Mesendoderm (in vitro differentiated cells): Measurements from ENCODE around the gene SBNO1.

Experiments
- DNase-seq: peaks from one replicate; pipeline ENCODE4 v3.0.0; 2013
- H2AK5ac ChIP-seq: 2 replicates; pipeline ENCODE4 v1.6.1; 2013; ENCODE audit warnings: low read length, inconsistent platforms
- H2BK120ac ChIP-seq: 2 replicates; pipeline ENCODE4 v1.6.1; 2013; ENCODE audit warnings: low read depth, mild to moderate bottlenecking, low read length, moderate library complexity, mixed read lengths
- H2BK15ac ChIP-seq: replicated peaks from 2 replicates; pipeline ENCODE4 v1.6.1; 2013; ENCODE audit warnings: low read depth, mild to moderate bottlenecking, moderate library complexity
- H2BK5ac ChIP-seq: 2 replicates; pipeline ENCODE4 v1.6.1; 2013; ENCODE audit warnings: low read length, inconsistent platforms
- H3K18ac ChIP-seq: 2 replicates; pipeline ENCODE4 v1.6.1; 2013; ENCODE audit warnings: mild to moderate bottlenecking, low read length, mixed read lengths
- H3K23ac ChIP-seq: one replicate; pipeline ENCODE4 v1.6.1; 2013; ENCODE audit warnings: low read length
- H3K27ac ChIP-seq: 2 replicates; pipeline ENCODE4 v1.5.1; 2013; ENCODE audit warnings: low read depth, mild to moderate bottlenecking, inconsistent platforms, low read length, moderate library complexity
- H3K27me3 ChIP-seq: 2 replicates; pipeline ENCODE4 v1.6.1; 2013; ENCODE audit warnings: low read length, control low read depth, mild to moderate bottlenecking, inconsistent platforms; ENCODE audit not compliant: insufficient read depth, poor library complexity
- H3K36me3 ChIP-seq: 2 replicates; pipeline ENCODE4 v1.6.1; 2013; ENCODE audit warnings: low read length, inconsistent platforms; ENCODE audit not compliant: control insufficient read depth, insufficient read depth
- H3K4ac ChIP-seq: one replicate; pipeline ENCODE4 v1.6.1; 2013; ENCODE audit warnings: low read depth, mild to moderate bottlenecking, low read length, moderate library complexity
- H3K4me1 ChIP-seq: 2 replicates; pipeline ENCODE4 v1.6.1; 2013; ENCODE audit warnings: low read depth, low read length, inconsistent platforms; ENCODE audit not compliant: control insufficient read depth
- H3K4me2 ChIP-seq: 2 replicates; pipeline ENCODE4 v1.6.1; 2013; ENCODE audit warnings: low read length
- H3K4me3 ChIP-seq: 2 replicates; pipeline ENCODE4 v1.5.1; 2013; ENCODE audit warnings: mild to moderate bottlenecking, low read length
- H3K56ac ChIP-seq: one replicate; pipeline ENCODE4 v1.6.1; 2013; ENCODE audit warnings: low read length
- H3K79me1 ChIP-seq: 2 replicates; pipeline ENCODE4 v1.6.1; 2013; ENCODE audit warnings: low read length, inconsistent platforms
- H3K79me2 ChIP-seq: 2 replicates; pipeline ENCODE4 v1.6.1; 2013; ENCODE audit warnings: mild to moderate bottlenecking, low read length; ENCODE audit not compliant: control insufficient read depth, insufficient read depth
- H3K9ac ChIP-seq: 2 replicates; pipeline ENCODE4 v1.6.1; 2013; ENCODE audit warnings: low read length, inconsistent platforms
- H4K5ac ChIP-seq: one replicate; pipeline ENCODE4 v1.6.1; 2013; ENCODE audit warnings: low read length
- H4K8ac ChIP-seq: one replicate; pipeline ENCODE4 v1.6.1; 2013; ENCODE audit warnings: low read depth, mild to moderate bottlenecking, control low read depth, low read length, moderate library complexity
- WGBS: extraction: QIAGEN DNeasy Blood & Tissue Kit; methylation state at CpG from one replicate; pipeline ENCODE4 v1.1.7; 2013; ENCODE audit warnings: low lambda C conversion rate, missing lambda C conversion rate; ENCODE audit not compliant: insufficient coverage; ENCODE audit errors: extremely low coverage; 5-methylcytosine and 5-hydroxymethylcytosine counted together

SBNO1 gene

GRCh38 chr12:123273166-123273565 is 91.5 kb downstream of the SBNO1 start:
- no peak for DNase-seq

GRCh38 chr12:123271001-123271668 is 93.5 kb downstream of the SBNO1 start:
- Histone ChIP-seq H3K4me3 (peak overlapping the region; percentile 35), H4K8ac (peak overlapping the region; percentile 42), H3K18ac (peak overlapping the region; percentile 98), H3K36me3 (peaks cover 6% of the 10 kb centered on the region), H2BK5ac (no peak overlapping the region), H3K79me2 (peaks cover 51% of the 10 kb centered on the region), H3K27me3 (no peaks in the 10 kb centered on the region), H3K79me1 (peaks cover 8% of the 10 kb centered on the region), H3K4ac (peak overlapping the region; percentile 99), H3K4me1 (no peaks in the 10 kb centered on the region), H3K9ac (peak overlapping the region; percentile 82), H3K4me2 (peak overlapping the region; percentile 35), H2BK120ac (peak overlapping the region; percentile 56), H3K23ac (peak overlapping the region; percentile 29), H3K56ac (peak overlapping the region; percentile 87), H2BK15ac (no peak overlapping the region), H3K27ac (peak overlapping the region; percentile 81), H4K5ac (no peak overlapping the region), H2AK5ac (no peak overlapping the region)
- WGBS: no CpG with 5 or more reads among the region's 108 CpGs
- peak; percentile 58 for DNase-seq

More at GRCh38 chr12:123273166-123273565, 91.5 kb downstream of the SBNO1 start:
- Histone ChIP-seq H3K27me3 (no peaks in the 10 kb centered on the region), H3K36me3 (no peaks in the 10 kb centered on the region), H3K27ac (no peak overlapping the region), H3K4me2 (no peak overlapping the region), H2AK5ac (no peak overlapping the region), H3K4me1 (no peaks in the 10 kb centered on the region), H2BK15ac (no peak overlapping the region), H3K4ac (no peak overlapping the region), H3K79me1 (peaks cover 3% of the 10 kb centered on the region), H3K23ac (no peak overlapping the region), H3K4me3 (no peak overlapping the region), H3K79me2 (peaks cover 31% of the 10 kb centered on the region), H2BK120ac (no peak overlapping the region), H3K56ac (no peak overlapping the region), H2BK5ac (no peak overlapping the region), H3K18ac (no peak overlapping the region), H3K9ac (no peak overlapping the region), H4K8ac (no peak overlapping the region), H4K5ac (no peak overlapping the region)
- no CpG with 5 or more reads among the region's 15 CpGs for WGBS

GRCh38 chr12:123270214-123271000 is 94.2 kb downstream of the SBNO1 start:
- peak overlapping the region; percentile 35 for H3K4me2 ChIP-seq
- no CpG with 5 or more reads among the region's 51 CpGs for WGBS

GRCh38 chr12:123269896-123270213 is 94.8 kb downstream of the SBNO1 start:
- no peaks in the 10 kb centered on the region for H3K4me1 ChIP-seq
- H3K36me3 ChIP-seq: peaks cover 6% of the 10 kb centered on the region
- no peak overlapping the region for H2AK5ac ChIP-seq
- no CpG with 5 or more reads among the region's 7 CpGs for WGBS
- no peaks in the 10 kb centered on the region for H3K27me3 ChIP-seq
- peak overlapping the region; percentile 87 for H3K56ac ChIP-seq
- no peak overlapping the region for H2BK15ac ChIP-seq
- peak overlapping the region; percentile 51 for H2BK120ac ChIP-seq
- H3K23ac ChIP-seq: no peak overlapping the region
- H4K8ac ChIP-seq: no peak overlapping the region
- H3K4me3 ChIP-seq: peak overlapping the region; percentile 35
- H3K9ac ChIP-seq: peak overlapping the region; percentile 82
- H3K27ac ChIP-seq: peak overlapping the region; percentile 28
- H3K18ac ChIP-seq: peak overlapping the region; percentile 98
- no peak overlapping the region for H4K5ac ChIP-seq
- peak; percentile 56 for DNase-seq
- peak overlapping the region; percentile 35 for H3K4me2 ChIP-seq
- no peak overlapping the region for H2BK5ac ChIP-seq
- peaks cover 58% of the 10 kb centered on the region for H3K79me2 ChIP-seq
- H3K79me1 ChIP-seq: peaks cover 8% of the 10 kb centered on the region
- peak overlapping the region; percentile 60 for H3K4ac ChIP-seq

More at GRCh38 chr12:123270214-123271000, 94.2 kb downstream of the SBNO1 start:
- Histone ChIP-seq H3K27ac (peak overlapping the region; percentile 81), H4K5ac (no peak overlapping the region), H2BK5ac (peak overlapping the region; percentile 55), H3K79me2 (peaks cover 56% of the 10 kb centered on the region), H3K18ac (peak overlapping the region; percentile 98), H2BK120ac (no peak overlapping the region), H3K23ac (peak overlapping the region; percentile 29), H3K4me3 (peak overlapping the region; percentile 35), H3K56ac (peak overlapping the region; percentile 87), H3K27me3 (no peaks in the 10 kb centered on the region), H4K8ac (peak overlapping the region; percentile 42), H3K9ac (peak overlapping the region; percentile 82), H3K4me1 (no peaks in the 10 kb centered on the region), H3K79me1 (peaks cover 8% of the 10 kb centered on the region), H3K4ac (peak overlapping the region; percentile 99), H2BK15ac (no peak overlapping the region), H2AK5ac (no peak overlapping the region), H3K36me3 (peaks cover 6% of the 10 kb centered on the region)
- no peak for DNase-seq

GRCh38 chr12:123269395-123269892 is 95.2 kb downstream of the SBNO1 start:
- Histone ChIP-seq H2BK120ac (peak overlapping the region; percentile 51), H3K36me3 (peaks cover 6% of the 10 kb centered on the region), H3K4me3 (peak overlapping the region; percentile 35), H3K4me1 (no peaks in the 10 kb centered on the region), H4K5ac (no peak overlapping the region), H3K79me1 (peaks cover 9% of the 10 kb centered on the region), H2AK5ac (no peak overlapping the region), H3K18ac (peak overlapping the region; percentile 98), H3K4me2 (peak overlapping the region; percentile 56), H3K27me3 (no peaks in the 10 kb centered on the region), H2BK5ac (no peak overlapping the region), H2BK15ac (no peak overlapping the region), H3K23ac (no peak overlapping the region), H3K9ac (peak overlapping the region; percentile 82), H3K4ac (peak overlapping the region; percentile 60), H3K79me2 (peaks cover 61% of the 10 kb centered on the region), H3K27ac (peak overlapping the region; percentile 28), H4K8ac (no peak overlapping the region), H3K56ac (peak overlapping the region; percentile 94)
- peak; percentile 90 for DNase-seq
- WGBS: no CpG with 5 or more reads among the region's 32 CpGs
